ENCODE data around the gene IGFBP2. TPM values are rescaled to one million over a fixed set of nuclear protein-coding genes. Genes with fewer than 3 reads are reported as not detected.

Gene IGFBP2
- polyA plus RNA-seq, 1 of the 3 experiments (the other 2 are of a cell fraction), result 695 TPM

DNA sequence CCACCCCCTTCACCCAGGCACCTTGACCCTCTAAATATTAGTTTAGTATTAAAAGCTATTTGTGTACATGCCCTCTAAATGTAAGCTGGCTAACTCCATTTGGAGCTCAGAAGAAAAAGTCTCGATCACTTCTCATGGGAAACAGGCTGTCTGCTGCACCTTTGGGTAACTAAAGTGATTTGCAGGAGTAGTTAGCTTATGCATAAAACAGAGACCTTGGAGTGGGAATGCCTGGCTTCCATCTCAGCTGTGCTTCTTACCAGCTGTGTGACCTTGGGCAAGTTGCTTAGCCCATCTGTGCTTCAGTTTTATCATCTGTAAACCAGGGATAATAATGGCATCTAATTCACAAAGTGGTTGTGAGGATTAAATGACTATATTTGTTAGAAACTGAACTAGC is 29.9 kb downstream of the IGFBP2 start (continued):
- TF ChIP-seq, protein P1, sequence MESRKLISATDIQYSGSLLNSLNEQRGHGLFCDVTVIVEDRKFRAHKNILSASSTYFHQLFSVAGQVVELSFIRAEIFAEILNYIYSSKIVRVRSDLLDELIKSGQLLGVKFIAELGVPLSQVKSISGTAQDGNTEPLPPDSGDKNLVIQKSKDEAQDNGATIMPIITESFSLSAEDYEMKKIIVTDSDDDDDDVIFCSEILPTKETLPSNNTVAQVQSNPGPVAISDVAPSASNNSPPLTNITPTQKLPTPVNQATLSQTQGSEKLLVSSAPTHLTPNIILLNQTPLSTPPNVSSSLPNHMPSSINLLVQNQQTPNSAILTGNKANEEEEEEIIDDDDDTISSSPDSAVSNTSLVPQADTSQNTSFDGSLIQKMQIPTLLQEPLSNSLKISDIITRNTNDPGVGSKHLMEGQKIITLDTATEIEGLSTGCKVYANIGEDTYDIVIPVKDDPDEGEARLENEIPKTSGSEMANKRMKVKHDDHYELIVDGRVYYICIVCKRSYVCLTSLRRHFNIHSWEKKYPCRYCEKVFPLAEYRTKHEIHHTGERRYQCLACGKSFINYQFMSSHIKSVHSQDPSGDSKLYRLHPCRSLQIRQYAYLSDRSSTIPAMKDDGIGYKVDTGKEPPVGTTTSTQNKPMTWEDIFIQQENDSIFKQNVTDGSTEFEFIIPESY (IDR thresholded peaks at IDR 0.05; ENCODE audit: borderline replicate concordance, low read depth), result no peak
- TF ChIP-seq, protein P2, sequence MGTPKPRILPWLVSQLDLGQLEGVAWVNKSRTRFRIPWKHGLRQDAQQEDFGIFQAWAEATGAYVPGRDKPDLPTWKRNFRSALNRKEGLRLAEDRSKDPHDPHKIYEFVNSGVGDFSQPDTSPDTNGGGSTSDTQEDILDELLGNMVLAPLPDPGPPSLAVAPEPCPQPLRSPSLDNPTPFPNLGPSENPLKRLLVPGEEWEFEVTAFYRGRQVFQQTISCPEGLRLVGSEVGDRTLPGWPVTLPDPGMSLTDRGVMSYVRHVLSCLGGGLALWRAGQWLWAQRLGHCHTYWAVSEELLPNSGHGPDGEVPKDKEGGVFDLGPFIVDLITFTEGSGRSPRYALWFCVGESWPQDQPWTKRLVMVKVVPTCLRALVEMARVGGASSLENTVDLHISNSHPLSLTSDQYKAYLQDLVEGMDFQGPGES (IDR thresholded peaks at IDR 0.05; ENCODE audit: low read depth, low read length), result no peak
- no peak for TF ChIP-seq RCOR1 (IDR thresholded peaks at IDR 0.05; ENCODE audit: low read length)
- TF ChIP-seq NRF1 (IDR thresholded peaks at IDR 0.05; ENCODE audit: low read depth, low read length), result no peak

DNA sequence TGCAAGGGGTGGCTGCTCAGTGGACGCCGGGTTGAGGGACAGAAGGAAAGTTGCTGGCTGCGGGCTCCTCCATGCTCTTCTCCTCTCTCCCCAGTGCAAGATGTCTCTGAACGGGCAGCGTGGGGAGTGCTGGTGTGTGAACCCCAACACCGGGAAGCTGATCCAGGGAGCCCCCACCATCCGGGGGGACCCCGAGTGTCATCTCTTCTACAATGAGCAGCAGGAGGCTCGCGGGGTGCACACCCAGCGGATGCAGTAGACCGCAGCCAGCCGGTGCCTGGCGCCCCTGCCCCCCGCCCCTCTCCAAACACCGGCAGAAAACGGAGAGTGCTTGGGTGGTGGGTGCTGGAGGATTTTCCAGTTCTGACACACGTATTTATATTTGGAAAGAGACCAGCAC is 30.6 kb downstream of the IGFBP2 start:
- 90% methylated on average over 7 of the region's 18 CpGs for WGBS (ENCODE audit: low lambda C conversion rate)
- H4K20me1 ChIP-seq (ENCODE audit: insufficient read depth), result no peaks in the 10 kb centered on the region
- TF ChIP-seq, protein P1 (IDR thresholded peaks at IDR 0.05; ENCODE audit: borderline replicate concordance, low read depth), result no peak
- TF ChIP-seq MXI1 (IDR thresholded peaks at IDR 0.05; ENCODE audit: low read depth, low read length), result no peak
- TF ChIP-seq GABPA (IDR thresholded peaks at IDR 0.05; ENCODE audit: low read depth), result no peak
- TF ChIP-seq EP300 (IDR thresholded peaks at IDR 0.05; ENCODE audit: borderline replicate concordance in 1 of 2, low read depth in 1 of 2, low read length in 1 of 2), result no peak
- no peak for TF ChIP-seq FOXM1 (IDR thresholded peaks at IDR 0.05; ENCODE audit: low read depth)
- no peak for TF ChIP-seq TAF1 (IDR thresholded peaks at IDR 0.05; ENCODE audit: borderline replicate concordance, low read depth, low read length)
- peaks cover 2% of the 10 kb centered on the region; the same call in 1 of the 2 replicates for H3K79me2 ChIP-seq (ENCODE audit: insufficient read depth)
- H2AFZ ChIP-seq (ENCODE audit: low read depth), result no peak overlapping the region
- H3K4me3 ChIP-seq (ENCODE audit: low read depth in 2 of 2, low read length in 1 of 2), result no peak overlapping the region
- no peak overlapping the region for H3K9ac ChIP-seq
- H3K9me3 ChIP-seq, result no peaks in the 10 kb centered on the region
- CTCF ChIA-PET, result interaction anchor here (0.7 to 24.7 kb wide), 12 partner anchors 10 to 1048 kb away, joined by 3 to 614 read pairs (median 16); no protein-coding TSS in a partner anchor
- no peak overlapping the region for H3K27ac ChIP-seq (ENCODE audit: low read depth in 2 of 2, low read length in 1 of 2)
- H3F3A ChIP-seq (replicated peaks; ENCODE audit: insufficient read depth), result no peaks in the 10 kb centered on the region
- no peaks in the 10 kb centered on the region for H3K9me2 ChIP-seq
- H3K36me3 ChIP-seq (replicated peaks in 1 of 2; ENCODE audit: control insufficient read depth in 1 of 2, insufficient read depth in 2 of 2, low read length in 1 of 2), result peaks cover 10 to 42% of the 10 kb centered on the region in 2 experiments
- H3K4me1 ChIP-seq (ENCODE audit: control insufficient read depth in 1 of 2, insufficient read depth in 2 of 2, low read depth in 1 of 2, low read length in 1 of 2), result peaks cover 14 to 23% of the 10 kb centered on the region in 2 experiments; a peak in 3 of 4 replicates
- no peak for DNase-seq
- no peaks in the 10 kb centered on the region for H3K27me3 ChIP-seq (ENCODE audit: insufficient read depth)
- POLR2A ChIA-PET, result interaction anchor here (1.0 kb wide), 1 partner anchor 28 kb away, joined by 3 read pairs; no protein-coding TSS in a partner anchor
- H3K4me2 ChIP-seq, result no peak overlapping the region
